H1 (cell line): Measurements from ENCODE around the gene COL4A2. TPM values are rescaled to one million over a fixed set of nuclear protein-coding genes. Genes with fewer than 3 reads are reported as not detected.
A peak's percentile ranks its signal among the peaks of the same experiment; 100 is the strongest.

Experiments
- CTCF ChIA-PET: fragments of 300-600 bp; sonication (Branson Sonifier 250); formaldehyde crosslinking; loops from one replicate; lab custom pipeline; 2021; ENCODE audit not compliant: partially characterized antibody; lab: Charles Lee
- POLR2A ChIA-PET: fragments of 300-600 bp; sonication (Branson Sonifier 250); formaldehyde crosslinking; loops from one replicate; lab custom pipeline; 2021; ENCODE audit warnings: inconsistent platforms; ENCODE audit not compliant: partially characterized antibody; lab: Charles Lee
- DNase-seq, 2 experiments: peaks; one replicate each; pipeline versions ENCODE4 v3.0.0 to v3.0.0-alpha.2; 2010 to 2022; ENCODE audit warnings: low spot score in 2 of 2, low read depth in 1 of 2, mixed read lengths in 1 of 2
- FAIRE-seq: peaks from 2 replicates; lab custom pipeline; 2011; peaks lifted over from hg19 to GRCh38; lab: Jason Lieb, UNC
- H2AFZ ChIP-seq: 2 replicates; pipeline ENCODE4 v1.8.1; 2012; ENCODE audit warnings: low read length, inconsistent platforms
- H2AK5ac ChIP-seq: 2 replicates; pipeline ENCODE4 v1.6.1; 2013; ENCODE audit warnings: low read depth, low read length
- H2BK120ac ChIP-seq: replicated peaks from 2 replicates; pipeline ENCODE3; 2013; ENCODE audit warnings: low read depth, low read length, inconsistent platforms
- H2BK12ac ChIP-seq: 2 replicates; pipeline ENCODE4 v1.6.1; 2013; ENCODE audit warnings: low read depth, low read length
- H2BK15ac ChIP-seq: 2 replicates; pipeline ENCODE4 v1.6.1; 2013; ENCODE audit warnings: low read length
- H2BK20ac ChIP-seq: 2 replicates; pipeline ENCODE4 v1.6.1; 2013; ENCODE audit warnings: low read length
- H2BK5ac ChIP-seq: 2 replicates; pipeline ENCODE4 v1.6.1; 2013; ENCODE audit warnings: low read depth, low read length
- H3K14ac ChIP-seq: 2 replicates; pipeline ENCODE4 v1.6.1; 2013; ENCODE audit warnings: inconsistent platforms; ENCODE audit not compliant: insufficient read length
- H3K18ac ChIP-seq: 2 replicates; pipeline ENCODE4 v1.6.1; 2013; ENCODE audit warnings: low read length; ENCODE audit errors: extremely low read depth
- H3K23ac ChIP-seq: 2 replicates; pipeline ENCODE4 v1.6.1; 2013; ENCODE audit warnings: inconsistent platforms; ENCODE audit not compliant: insufficient read length
- H3K23me2 ChIP-seq: 2 replicates; pipeline ENCODE4 v1.6.1; 2013; ENCODE audit warnings: low read depth, low read length
- H3K27ac ChIP-seq: 2 replicates; pipeline ENCODE4 v1.6.1; 2011; ENCODE audit warnings: low read depth, low read length, inconsistent platforms
- H3K27me3 ChIP-seq, 4 experiments: replicated peaks in 1 of 4; 1 replicate in 1 of 4; 2 replicates in 3 of 4; pipeline versions ENCODE4 v1.6.1 to v1.8.1; 2011 to 2013; ENCODE audit warnings: low read length in 3 of 4, mild to moderate bottlenecking in 3 of 4, inconsistent platforms in 2 of 4, mixed read lengths in 2 of 4, moderate library complexity in 1 of 4; ENCODE audit not compliant: control insufficient read depth in 3 of 4, insufficient read depth in 3 of 4; ENCODE audit errors: extremely low read depth in 1 of 4
- H3K36me3 ChIP-seq, 4 experiments: 2 replicates each; pipeline versions ENCODE4 v1.6.1 to v1.8.1; 2011 to 2013; ENCODE audit warnings: mild to moderate bottlenecking in 4 of 4, low read length in 3 of 4, moderate library complexity in 2 of 4, control low read depth in 1 of 4, inconsistent platforms in 1 of 4; ENCODE audit not compliant: insufficient read depth in 4 of 4, control insufficient read depth in 2 of 4
- H3K4ac ChIP-seq: replicated peaks from 2 replicates; pipeline ENCODE3; 2013; ENCODE audit warnings: low read length, low read depth, mixed read lengths, inconsistent platforms; ENCODE audit not compliant: insufficient read length
- H3K4me1 ChIP-seq, 4 experiments: replicated peaks in 1 of 4; 1 replicate in 1 of 4; 2 replicates in 3 of 4; pipeline versions ENCODE4 v1.6.1 to v1.8.1; 2011 to 2013; ENCODE audit warnings: low read length in 3 of 4, inconsistent platforms in 2 of 4, mixed read lengths in 1 of 4; ENCODE audit not compliant: insufficient read depth in 4 of 4, control insufficient read depth in 3 of 4
- H3K4me2 ChIP-seq, 2 experiments: 2 replicates each; pipeline versions ENCODE4 v1.6.1 to v1.8.1; 2011 to 2013; ENCODE audit warnings: low read depth in 2 of 2, low read length in 2 of 2, control low read depth in 1 of 2, inconsistent platforms in 1 of 2, mild to moderate bottlenecking in 1 of 2; ENCODE audit not compliant: insufficient read depth in 1 of 2
- H3K4me3 ChIP-seq, 4 experiments: fragments of 200-600, 300-600 bp in 1 of 4; sonication (generic), shearing (Covaris generic), sonication (Bioruptor Twin) in 1 of 4; 2 replicates each; pipeline versions ENCODE4 v1.5.1 to v1.8.1; 2011 to 2016; ENCODE audit warnings: low read length in 4 of 4, low read depth in 3 of 4, control low read depth in 2 of 4, inconsistent platforms in 2 of 4, mild to moderate bottlenecking in 2 of 4, mixed read lengths in 1 of 4, moderate library complexity in 1 of 4; ENCODE audit not compliant: insufficient read depth in 2 of 4; ENCODE audit errors: extremely low read depth in 1 of 4
- H3K56ac ChIP-seq: replicated peaks from 2 replicates; pipeline ENCODE3; 2013; ENCODE audit warnings: low read depth, mild to moderate bottlenecking, mixed read lengths, low read length, inconsistent platforms; ENCODE audit not compliant: insufficient read length
- H3K79me1 ChIP-seq: 2 replicates; pipeline ENCODE4 v1.6.1; 2013; ENCODE audit warnings: low read depth, low read length, control low read depth
- H3K79me2 ChIP-seq, 2 experiments: 2 replicates each; pipeline versions ENCODE4 v1.6.1 to v1.8.1; 2012 to 2013; ENCODE audit warnings: low read length in 2 of 2, mild to moderate bottlenecking in 2 of 2, inconsistent platforms in 1 of 2; ENCODE audit not compliant: insufficient read depth in 2 of 2, control insufficient read depth in 1 of 2
- H3K9ac ChIP-seq, 4 experiments: replicated peaks in 1 of 4; 1 replicate in 1 of 4; 2 replicates in 3 of 4; pipeline versions ENCODE4 v1.6.1 to v1.8.1; 2011 to 2013; ENCODE audit warnings: low read depth in 3 of 4, low read length in 3 of 4, control low read depth in 2 of 4, mild to moderate bottlenecking in 2 of 4, moderate library complexity in 2 of 4, inconsistent platforms in 1 of 4; ENCODE audit errors: extremely low read depth in 1 of 4
- H3K9me3 ChIP-seq, 2 experiments: 2 replicates each; pipeline versions ENCODE4 v1.6.1 to v1.8.1; 2012 to 2013; ENCODE audit warnings: mild to moderate bottlenecking in 2 of 2, moderate library complexity in 2 of 2, control low read depth in 1 of 2, inconsistent platforms in 1 of 2, low read depth in 1 of 2, low read length in 1 of 2, mixed read lengths in 1 of 2; ENCODE audit not compliant: insufficient read depth in 2 of 2
- H4K20me1 ChIP-seq, 2 experiments: replicated peaks in 1 of 2; 2 replicates each; pipeline versions ENCODE3 to v1.8.1; 2011 to 2013; ENCODE audit warnings: inconsistent platforms in 2 of 2, low read length in 2 of 2, mild to moderate bottlenecking in 1 of 2; ENCODE audit not compliant: insufficient read depth in 2 of 2, control insufficient read depth in 1 of 2
- H4K5ac ChIP-seq: 2 replicates; pipeline ENCODE4 v1.6.1; 2013; ENCODE audit warnings: low read length, low read depth, mixed read lengths, inconsistent platforms; ENCODE audit not compliant: insufficient read length
- H4K8ac ChIP-seq: 2 replicates; pipeline ENCODE4 v1.8.0; 2013; ENCODE audit warnings: mild to moderate bottlenecking, moderate library complexity, low read length, inconsistent platforms; ENCODE audit not compliant: insufficient read depth; ENCODE audit errors: extremely low read depth
- H4K91ac ChIP-seq: replicated peaks from 2 replicates; pipeline ENCODE3; 2013; ENCODE audit warnings: low read length, mixed read lengths, inconsistent platforms; ENCODE audit not compliant: insufficient read length
- CBX5 ChIP-seq: fragments of 300-800, 300-1000 bp; sonication (generic); IDR thresholded peaks from 2 replicates; pipeline ENCODE4 v1.7.1; 2016; ENCODE audit warnings: antibody characterized with exemption, low read length, low read depth
- CTCF ChIP-seq, 3 experiments: IDR thresholded peaks; 1 replicate in 2 of 3; 2 replicates in 1 of 3; pipeline versions ENCODE4 v1.5.1 to v1.6.1; 2011; ENCODE audit warnings: low read length in 3 of 3, mild to moderate bottlenecking in 3 of 3, inconsistent platforms in 2 of 3, low read depth in 1 of 3, moderate library complexity in 1 of 3; ENCODE audit not compliant: insufficient read depth in 1 of 3; ENCODE audit errors: control extremely low read depth in 1 of 3
- MAX ChIP-seq: IDR thresholded peaks from 2 replicates; pipeline ENCODE4 v1.6.1; 2012; ENCODE audit warnings: inconsistent platforms
- SP1 ChIP-seq: IDR thresholded peaks from 2 replicates; pipeline ENCODE4 v1.6.1; 2011; ENCODE audit warnings: low read depth, low read length
- TAF7 ChIP-seq: optimal IDR thresholded peaks from 2 replicates; pipeline ENCODE3; 2011; ENCODE audit warnings: low read depth, mild to moderate bottlenecking, inconsistent platforms, low read length, moderate library complexity, borderline replicate concordance
- USF2 ChIP-seq: IDR thresholded peaks from 2 replicates; pipeline ENCODE4 v1.6.1; 2011; ENCODE audit warnings: low read length, improper control_type of control experiment
- WGBS, 2 experiments: shearing (Covaris generic) in 1 of 2; methylation state at CpG; one replicate each; pipeline versions ENCODE4 v1.1.6 to v1.1.7; 2013 to 2015; ENCODE audit warnings: low lambda C conversion rate in 2 of 2, mixed read lengths in 2 of 2, inconsistent platforms in 1 of 2, low coverage in 1 of 2, missing lambda C conversion rate in 1 of 2; ENCODE audit not compliant: insufficient replicate concordance in 2 of 2, insufficient coverage in 1 of 2, insufficient read length in 1 of 2; ENCODE audit errors: extremely low coverage in 1 of 2, missing lambda C conversion rate in 1 of 2; 5-methylcytosine and 5-hydroxymethylcytosine counted together
- polyA plus RNA-seq, 7 experiments: library from polyadenylated mRNA; depleted of rRNA in 3 of 7; stranded (reverse) in 5 of 7; unstranded in 2 of 7; fragments of >200 nt in 5 of 7; fragments of 200-250 nt in 2 of 7; gene quantifications; 1 replicate in 5 of 7; 2 replicates in 1 of 7; 4 replicates in 1 of 7; pipeline versions ENCODE4 v1.2.1 to v1.2.3, GENCODE V29; 2011 to 2013; ENCODE audit warnings: missing spikeins in 2 of 7, mixed read lengths in 2 of 7
- total RNA-seq: library from RNA; stranded (reverse); fragmentation: NEBNext Ultra II Directional; extraction: Animal tissue kit (Norgen Biotek cat#: 25700); gene quantifications from 2 replicates; pipeline ENCODE4 v1.2.1, GENCODE V29; 2021

The COL4A2 gene
- total and polyA plus RNA-seq, 2 of the 8 experiments (the other 6 are each of a cell fraction or from before 2014, with no cell fraction given), result 80.4 to 87.3 TPM

DNA sequence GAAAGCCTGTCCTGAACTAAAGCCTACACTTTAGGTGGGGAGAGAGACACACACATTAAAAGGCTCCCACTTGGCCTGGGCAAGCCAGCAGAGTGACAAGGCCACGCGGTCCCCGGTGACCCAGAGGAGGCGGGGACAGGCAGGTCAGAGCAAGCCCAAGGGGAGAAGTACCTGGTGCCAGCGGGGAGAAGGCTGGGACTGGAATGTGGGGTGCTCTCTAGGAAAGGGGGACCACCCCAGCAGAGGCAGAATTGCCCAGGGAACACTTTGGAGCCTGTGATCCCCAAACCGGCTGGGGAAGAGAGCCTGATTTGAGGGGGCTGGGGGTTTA is 172.1 kb downstream of the COL4A2 start:
- no peak overlapping the region for H3K4me2 ChIP-seq
- no peak overlapping the region for H2AFZ ChIP-seq
- no peak overlapping the region for H3K56ac ChIP-seq
- 0 out of 2 replicates have a peak, but pooled peaks cover 2% of the 10 kb centered on the region for H3K23me2 ChIP-seq
- H2AK5ac ChIP-seq, result no peak overlapping the region; the same call in 1 of the 2 replicates
- no peak for TF ChIP-seq CBX5
- TF ChIP-seq SP1, result no peak
- TF ChIP-seq USF2, result no peak
- no peak for TF ChIP-seq TAF7
- TF ChIP-seq CTCF (IDR thresholded peaks at IDR 0.05; ENCODE audit: control extremely low read depth in 1 of 3, insufficient read depth in 1 of 3, low read depth in 1 of 3, low read length in 3 of 3), result no peak
- no peak for TF ChIP-seq MAX
- H3K4me3 ChIP-seq, result no peak overlapping the region
- H3K27ac ChIP-seq, result peak overlapping the region; percentile 41; the same call in 1 of the 2 replicates
- no peak overlapping the region for H2BK20ac ChIP-seq
- no peak overlapping the region for H2BK12ac ChIP-seq
- FAIRE-seq (no peak), DNase-seq (no peak)
- ChIA-PET POLR2A (no interaction called here), CTCF (interaction anchor here (1.1 to 1.2 kb wide), 2 partner anchors 29 to 36 kb away, joined by 3 read pairs; no protein-coding TSS in a partner anchor)
- no peaks in the 10 kb centered on the region for H3K79me2 ChIP-seq
- WGBS, 2 experiments, result 91% methylated on average over 6 of the region's 6 CpGs; no CpG with 5 or more reads in 1 of the 2 experiments
- no peaks in the 10 kb centered on the region for H3K27me3 ChIP-seq
- H4K5ac ChIP-seq, result no peak overlapping the region
- H3K14ac ChIP-seq, result no peak overlapping the region
- H3K9me3 ChIP-seq, result no peaks in the 10 kb centered on the region; a peak in 1 of 4 replicates
- H3K4me1 ChIP-seq, result peaks cover 0 to 6% (median 0%) of the 10 kb centered on the region in 4 experiments; a peak in 1 of 7 replicates
- H2BK5ac ChIP-seq, result peak overlapping the region; percentile 58
- H3K4ac ChIP-seq, result no peak overlapping the region
- peaks cover 0 to 5% of the 10 kb centered on the region in 2 experiments for H4K20me1 ChIP-seq
- H4K91ac ChIP-seq, result no peak overlapping the region
- peak overlapping the region; percentile 42; the same call in 1 of the 2 replicates for H4K8ac ChIP-seq
- H3K9ac ChIP-seq, result no peak overlapping the region
- no peak overlapping the region for H3K23ac ChIP-seq
- H3K18ac ChIP-seq, result peak overlapping the region; percentile 25; the same call in 1 of the 2 replicates
- peaks cover 0 to 36% (median 13%) of the 10 kb centered on the region in 4 experiments; a peak in 6 of 8 replicates for H3K36me3 ChIP-seq
- H2BK120ac ChIP-seq, result no peak overlapping the region
- H3K79me1 ChIP-seq, result no peaks in the 10 kb centered on the region
- no peak overlapping the region for H2BK15ac ChIP-seq
